ENCODE data around the gene CYTH3. TPM values are rescaled to one million over a fixed set of nuclear protein-coding genes. Genes with fewer than 3 reads are reported as not detected.
"Not testable (repeated sequence)": the region's sequence is repeated elsewhere in the genome, so short reads cannot be mapped to it uniquely, and the experiment has no call there.

Gene CYTH3
- total and polyA plus RNA-seq, 7 experiments from 2014 or later = 0.99 to 9.5 (median 3.1) TPM

DNA sequence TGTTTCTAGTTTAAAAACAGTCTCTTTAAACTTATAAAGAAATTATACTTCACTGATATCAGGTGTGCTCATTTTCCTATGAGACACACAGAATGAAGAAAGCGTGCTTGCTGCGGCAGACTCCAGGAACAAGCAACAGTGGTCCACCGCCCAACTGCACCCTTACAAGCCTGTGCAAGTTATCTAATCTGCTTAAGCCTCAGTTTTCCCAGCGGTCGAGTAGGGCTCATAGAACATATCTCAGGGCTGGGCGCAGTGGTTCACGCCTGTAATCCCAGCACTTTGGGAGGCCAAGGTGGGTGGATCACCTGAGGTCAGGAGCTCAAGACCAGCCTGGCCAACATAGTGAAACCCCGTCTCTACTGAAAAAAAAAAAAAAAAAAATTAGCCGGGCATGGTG lies 43.1 kb downstream of the CYTH3 start:
- intact Hi-C loops (cut with micrococcal nuclease); H3K27me3 ChIP-seq (ENCODE audit: control insufficient read depth in 2 of 2, insufficient read depth in 2 of 2, low read length in 2 of 2); H3K36me3 ChIP-seq (ENCODE audit: control insufficient read depth in 2 of 3, insufficient read depth in 3 of 3, low read length in 3 of 3); H3K4me3 Mint-ChIP-seq; H3K36me3 Mint-ChIP-seq; POLR2A ChIA-PET; H3K27ac ChIP-seq (ENCODE audit: low read depth, low read length); H3K9me3 ChIP-seq (ENCODE audit: control insufficient read depth in 2 of 3, low read length in 3 of 3); H3K27ac Mint-ChIP-seq; H3K4me3 ChIP-seq (ENCODE audit: low read length); ATAC-seq; DNase-seq; H3K9me3 Mint-ChIP-seq: not testable (repeated sequence)
- CTCF ChIA-PET = interaction anchor here (0.6 kb wide), 1 partner anchor 87 kb away, joined by 3 read pairs; no protein-coding TSS in a partner anchor
- peaks cover 0 to 12% of the 10 kb centered on the region in 2 donors for H3K4me1 ChIP-seq (ENCODE audit: control insufficient read depth in 2 of 2, insufficient read depth in 2 of 2, low read length in 2 of 2)
- H3K27me3 Mint-ChIP-seq = peaks cover 0 to 56% (median 0%) of the 10 kb centered on the region in 5 donors
- peaks cover 8 to 45% (median 29%) of the 10 kb centered on the region in 7 donors for H3K4me1 Mint-ChIP-seq

DNA sequence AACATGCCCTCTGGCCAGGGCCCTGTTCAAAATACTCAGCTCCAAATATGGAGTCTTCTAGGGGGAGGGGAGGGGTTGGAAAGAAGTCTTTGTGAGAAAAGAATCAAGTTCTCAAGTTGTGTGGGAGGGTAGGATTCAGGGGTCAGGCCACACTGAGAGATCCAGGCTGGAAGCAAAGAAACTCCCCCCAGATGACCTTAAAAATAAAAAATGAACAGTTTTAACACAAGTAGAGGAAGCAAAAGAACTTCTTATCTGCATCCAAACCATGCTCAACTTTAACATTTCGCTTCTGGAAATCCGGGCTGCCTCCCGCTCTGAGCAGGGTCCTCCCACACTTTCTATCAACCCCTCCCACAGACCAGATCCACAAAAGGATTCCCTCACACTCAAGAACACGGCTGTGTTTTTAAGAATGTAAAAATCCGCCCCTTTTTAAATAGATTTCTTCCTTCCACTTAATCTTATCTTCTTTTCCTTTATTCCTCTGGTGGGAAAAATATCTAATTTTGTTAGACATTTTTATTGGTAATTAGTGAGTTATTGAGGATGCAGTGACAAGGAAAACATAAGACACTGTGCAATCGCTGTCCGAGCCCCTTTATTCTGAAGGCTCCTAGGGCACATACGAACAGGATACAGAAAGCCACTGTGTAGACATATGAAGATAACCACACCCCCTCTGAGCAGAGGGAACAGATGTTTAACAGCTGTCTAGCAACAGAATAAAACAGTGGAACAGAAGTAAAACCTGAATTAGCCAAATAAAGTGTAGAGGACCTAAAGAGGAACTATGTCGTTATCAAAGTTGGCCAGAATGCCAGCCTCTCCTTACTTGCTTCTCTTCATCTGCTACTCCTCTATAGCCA lies 43.8 kb downstream of the CYTH3 start:
- H3K9me3 ChIP-seq (ENCODE audit: control insufficient read depth in 2 of 3, low read length in 3 of 3) = no peaks in the 10 kb centered on the region
- intact Hi-C loops (cut with micrococcal nuclease) = no loop called here
- no peak overlapping the region for H3K4me3 ChIP-seq (ENCODE audit: low read length)
- ATAC-seq (peak; percentile 62), DNase-seq (peak in 2 of 9 donors; percentile 3 to 12)
- CTCF ChIA-PET = interaction anchor here (0.6 kb wide), 1 partner anchor 86 kb away, joined by 3 read pairs; no protein-coding TSS in a partner anchor
- H3K4me1 Mint-ChIP-seq = peaks cover 6 to 38% (median 24%) of the 10 kb centered on the region in 7 donors
- H3K9me3 Mint-ChIP-seq = no peaks in the 10 kb centered on the region
- no peaks in the 10 kb centered on the region for H3K36me3 ChIP-seq (ENCODE audit: control insufficient read depth in 2 of 3, insufficient read depth in 3 of 3, low read length in 3 of 3)
- no peaks in the 10 kb centered on the region for H3K36me3 Mint-ChIP-seq
- H3K27me3 ChIP-seq (ENCODE audit: control insufficient read depth in 2 of 2, insufficient read depth in 2 of 2, low read length in 2 of 2) = no peaks in the 10 kb centered on the region
- H3K27me3 Mint-ChIP-seq = peaks cover 0 to 54% (median 0%) of the 10 kb centered on the region in 5 donors
- no peak overlapping the region for H3K27ac ChIP-seq (ENCODE audit: low read depth, low read length)
- H3K4me1 ChIP-seq (ENCODE audit: control insufficient read depth in 2 of 2, insufficient read depth in 2 of 2, low read length in 2 of 2) = peaks cover 0 to 12% of the 10 kb centered on the region in 2 donors
- H3K4me3 Mint-ChIP-seq = peak overlapping the region in 2 of 10 donors; percentile 22 to 45
- POLR2A ChIA-PET = no interaction called here
- no peak overlapping the region for H3K27ac Mint-ChIP-seq

DNA sequence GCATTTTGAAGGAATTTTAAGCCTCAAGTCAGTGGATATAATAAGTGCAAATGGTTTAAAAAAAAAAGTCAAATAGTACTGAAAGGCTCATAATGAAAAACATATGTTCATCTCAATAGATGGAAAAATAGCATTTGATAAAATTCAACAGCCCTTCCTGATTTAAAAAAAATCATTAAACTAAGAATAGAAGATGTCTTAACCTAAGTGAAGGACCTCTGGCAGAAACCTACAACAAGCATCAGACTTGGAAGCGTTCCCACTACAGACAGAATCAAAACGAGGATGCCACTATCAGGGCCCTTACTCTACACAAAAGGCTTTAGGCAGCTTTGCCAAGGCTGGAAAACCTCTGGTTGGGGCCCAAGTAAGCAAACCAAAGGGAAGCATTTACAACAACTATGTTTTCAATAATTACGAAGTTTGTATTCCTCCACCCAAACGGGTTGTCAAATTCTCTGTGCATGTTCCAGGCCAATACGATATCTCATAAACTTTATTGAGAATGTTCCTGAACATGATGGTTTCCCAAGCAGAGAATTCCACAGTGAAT lies 45.1 kb downstream of the CYTH3 start:
- H3K4me1 Mint-ChIP-seq = peaks cover 0 to 29% (median 15%) of the 10 kb centered on the region in 7 donors
- no peak overlapping the region for H3K4me3 ChIP-seq (ENCODE audit: low read length)
- no peaks in the 10 kb centered on the region for H3K36me3 ChIP-seq (ENCODE audit: control insufficient read depth in 2 of 3, insufficient read depth in 3 of 3, low read length in 3 of 3)
- ChIA-PET CTCF (no interaction called here), POLR2A (no interaction called here)
- no peak overlapping the region for H3K4me3 Mint-ChIP-seq
- intact Hi-C loops (cut with micrococcal nuclease) = no loop called here
- no peak overlapping the region for H3K27ac ChIP-seq (ENCODE audit: low read depth, low read length)
- H3K9me3 ChIP-seq (ENCODE audit: control insufficient read depth in 2 of 3, low read length in 3 of 3) = no peaks in the 10 kb centered on the region
- DNase-seq (no peak), ATAC-seq (no peak)
- H3K27me3 ChIP-seq (ENCODE audit: control insufficient read depth in 2 of 2, insufficient read depth in 2 of 2, low read length in 2 of 2) = no peaks in the 10 kb centered on the region
- H3K4me1 ChIP-seq (ENCODE audit: control insufficient read depth in 2 of 2, insufficient read depth in 2 of 2, low read length in 2 of 2) = peaks cover 0 to 2% of the 10 kb centered on the region in 2 donors
- no peak overlapping the region for H3K27ac Mint-ChIP-seq
- peaks cover 0 to 46% (median 0%) of the 10 kb centered on the region in 5 donors for H3K27me3 Mint-ChIP-seq
- no peaks in the 10 kb centered on the region for H3K9me3 Mint-ChIP-seq
- no peaks in the 10 kb centered on the region for H3K36me3 Mint-ChIP-seq

DNA sequence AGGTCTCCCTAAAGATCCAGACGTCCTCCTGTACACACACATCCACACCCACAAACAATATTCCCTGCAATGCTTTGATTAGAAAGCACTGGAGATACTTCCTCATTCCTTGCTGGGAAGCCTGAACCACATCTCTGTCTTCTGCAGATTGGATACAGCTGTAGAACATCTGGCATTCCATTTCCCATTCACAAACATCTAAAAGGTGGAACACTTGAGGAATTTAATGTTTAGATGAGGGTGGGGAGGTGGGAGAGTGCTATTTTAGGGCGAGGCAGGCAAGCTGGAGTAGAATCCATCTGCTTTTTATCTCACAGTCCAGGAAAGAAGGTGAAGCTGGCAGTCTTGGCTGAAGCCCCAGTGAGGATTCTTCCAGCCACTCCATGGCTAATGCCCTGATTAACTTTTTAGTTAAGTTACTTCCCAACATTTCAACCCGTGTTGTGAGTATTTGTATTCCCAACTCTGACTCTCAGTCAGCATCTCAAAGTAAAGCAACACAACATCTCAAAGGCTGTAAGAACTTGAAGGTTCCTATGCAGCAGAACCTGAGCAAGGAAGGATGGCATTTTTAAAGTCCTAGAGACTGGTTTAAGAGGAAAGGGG lies 46.1 kb downstream of the CYTH3 start:
- ChIA-PET CTCF (interaction anchor here (0.7 kb wide), 1 partner anchor 15 kb away, joined by 3 read pairs; no protein-coding TSS in a partner anchor), POLR2A (no interaction called here)
- ATAC-seq (no peak), DNase-seq (no peak)
- Mint-ChIP-seq H3K36me3 (no peaks in the 10 kb centered on the region), H3K4me3 (no peak overlapping the region), H3K4me1 (peaks cover 9 to 31% (median 18%) of the 10 kb centered on the region in 7 donors), H3K27ac (no peak overlapping the region), H3K27me3 (peaks cover 0 to 41% (median 0%) of the 10 kb centered on the region in 5 donors), H3K9me3 (peaks cover 0 to 1% (median 0%) of the 10 kb centered on the region in 11 donors)
- H3K4me3 ChIP-seq (ENCODE audit: low read length) = no peak overlapping the region
- H3K4me1 ChIP-seq (ENCODE audit: control insufficient read depth in 2 of 2, insufficient read depth in 2 of 2, low read length in 2 of 2) = peaks cover 0 to 6% of the 10 kb centered on the region in 2 donors
- no peaks in the 10 kb centered on the region for H3K36me3 ChIP-seq (ENCODE audit: control insufficient read depth in 2 of 3, insufficient read depth in 3 of 3, low read length in 3 of 3)
- H3K9me3 ChIP-seq (ENCODE audit: control insufficient read depth in 2 of 3, low read length in 3 of 3) = no peaks in the 10 kb centered on the region
- H3K27me3 ChIP-seq (ENCODE audit: control insufficient read depth in 2 of 2, insufficient read depth in 2 of 2, low read length in 2 of 2) = no peaks in the 10 kb centered on the region
- intact Hi-C loops (cut with micrococcal nuclease) = no loop called here
- no peak overlapping the region for H3K27ac ChIP-seq (ENCODE audit: low read depth, low read length)

DNA sequence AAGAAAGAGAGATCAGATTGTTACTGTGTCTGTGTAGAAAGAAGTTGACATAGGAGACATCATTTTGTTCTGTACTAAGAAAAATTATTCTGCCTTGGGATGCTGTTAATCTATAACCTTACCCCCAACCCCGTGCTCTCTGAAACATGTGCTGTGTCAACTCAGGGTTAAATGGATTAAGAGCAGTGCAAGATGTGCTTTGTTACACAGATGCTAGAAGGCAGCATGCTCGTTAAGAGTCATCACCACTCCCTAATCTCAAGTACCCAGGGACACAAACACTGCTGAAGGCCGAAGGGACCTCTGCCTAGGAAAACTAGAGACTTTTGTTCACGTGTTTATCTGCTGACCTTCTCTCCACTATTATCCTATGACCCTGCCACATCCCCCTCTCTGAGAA lies 49.0 kb downstream of the CYTH3 start:
- peaks cover 7 to 26% (median 12%) of the 10 kb centered on the region in 7 donors for H3K4me1 Mint-ChIP-seq
- POLR2A ChIA-PET; H3K4me1 ChIP-seq (ENCODE audit: control insufficient read depth in 2 of 2, insufficient read depth in 2 of 2, low read length in 2 of 2); H3K27me3 ChIP-seq (ENCODE audit: control insufficient read depth in 2 of 2, insufficient read depth in 2 of 2, low read length in 2 of 2); H3K9me3 Mint-ChIP-seq; CTCF ChIA-PET; H3K27ac Mint-ChIP-seq; H3K4me3 Mint-ChIP-seq; H3K27ac ChIP-seq (ENCODE audit: low read depth, low read length); DNase-seq; H3K9me3 ChIP-seq (ENCODE audit: control insufficient read depth in 2 of 3, low read length in 3 of 3); H3K36me3 ChIP-seq (ENCODE audit: control insufficient read depth in 2 of 3, insufficient read depth in 3 of 3, low read length in 3 of 3); intact Hi-C loops (cut with micrococcal nuclease); ATAC-seq; H3K4me3 ChIP-seq (ENCODE audit: low read length); H3K36me3 Mint-ChIP-seq: not testable (repeated sequence)
- H3K27me3 Mint-ChIP-seq = peaks cover 0 to 35% (median 0%) of the 10 kb centered on the region in 5 donors

DNA sequence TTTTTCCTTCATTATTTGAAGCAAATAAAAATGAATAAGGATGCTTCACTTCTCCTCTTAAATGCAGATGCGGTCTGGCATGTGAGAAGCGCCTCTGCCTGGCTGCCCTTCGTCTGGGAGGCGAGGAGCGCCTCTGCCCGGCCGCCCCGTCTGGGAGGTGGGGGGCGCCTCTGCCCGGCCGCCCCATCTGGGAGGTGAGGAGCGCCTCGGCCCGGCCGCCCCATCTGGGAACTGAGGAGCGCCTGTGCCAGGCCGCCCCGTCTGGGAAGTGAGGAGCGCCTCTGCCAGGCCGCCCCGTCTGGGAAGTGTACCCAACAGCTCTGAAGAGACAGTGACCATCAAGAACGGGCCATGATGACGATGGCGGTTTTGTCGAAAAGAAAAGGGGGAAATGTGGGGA lies 49.4 kb downstream of the CYTH3 start:
- H3K9me3 ChIP-seq (ENCODE audit: control insufficient read depth in 2 of 3, low read length in 3 of 3); H3K27ac Mint-ChIP-seq; H3K4me3 ChIP-seq (ENCODE audit: low read length); POLR2A ChIA-PET; H3K4me3 Mint-ChIP-seq; intact Hi-C loops (cut with micrococcal nuclease); ATAC-seq; H3K9me3 Mint-ChIP-seq; CTCF ChIA-PET; DNase-seq; H3K27me3 ChIP-seq (ENCODE audit: control insufficient read depth in 2 of 2, insufficient read depth in 2 of 2, low read length in 2 of 2); H3K36me3 Mint-ChIP-seq; H3K4me1 ChIP-seq (ENCODE audit: control insufficient read depth in 2 of 2, insufficient read depth in 2 of 2, low read length in 2 of 2); H3K27ac ChIP-seq (ENCODE audit: low read depth, low read length); H3K36me3 ChIP-seq (ENCODE audit: control insufficient read depth in 2 of 3, insufficient read depth in 3 of 3, low read length in 3 of 3): not testable (repeated sequence)
- Mint-ChIP-seq H3K4me1 (peaks cover 7 to 22% (median 10%) of the 10 kb centered on the region in 7 donors), H3K27me3 (peaks cover 0 to 35% (median 0%) of the 10 kb centered on the region in 5 donors)

Data from naive thymus-derived CD4-positive, alpha-beta T cell (primary cell).